Natural killer cell (primary cell): ENCODE results near the gene ADAMTS19. TPM values are rescaled to one million over a fixed set of nuclear protein-coding genes. Genes with fewer than 3 reads are reported as not detected.

ENCODE experiments used
- ATAC-seq, 3 donors: fragments of 150-1000 bp in 2 of 3; fragments of 200-7000 bp in 1 of 3; cut with Tn5 transposase; 1 replicate in 1 of 3; 2 replicates in 2 of 3; pipeline ENCODE4 v1.10.0; 2021; ENCODE audit warnings: mild to moderate bottlenecking in 2 of 3, moderate library complexity in 2 of 3
- DNase-seq, 2 donors: peaks; one replicate each; pipeline versions ENCODE4 v3.0.0 to v3.0.0-alpha.2; 2013 to 2021; ENCODE audit warnings: mixed read lengths in 1 of 2
- H3K27ac ChIP-seq: one replicate; pipeline ENCODE4 v1.5.1; 2013; ENCODE audit warnings: mild to moderate bottlenecking, low read length
- H3K27me3 ChIP-seq: one replicate; pipeline ENCODE4 v1.6.1; 2013; ENCODE audit warnings: low read length; ENCODE audit not compliant: control insufficient read depth, insufficient read depth
- H3K36me3 ChIP-seq: one replicate; pipeline ENCODE4 v1.6.1; 2013; ENCODE audit warnings: low read length; ENCODE audit not compliant: control insufficient read depth, insufficient read depth
- H3K4me1 ChIP-seq: one replicate; pipeline ENCODE4 v1.6.1; 2013; ENCODE audit warnings: low read length; ENCODE audit not compliant: control insufficient read depth, insufficient read depth
- H3K4me3 ChIP-seq: one replicate; pipeline ENCODE4 v1.5.1; 2013; ENCODE audit warnings: low read length
- H3K9me3 ChIP-seq: one replicate; pipeline ENCODE4 v1.6.1; 2013; ENCODE audit warnings: low read length; ENCODE audit not compliant: control insufficient read depth, insufficient read depth
- H3K27ac Mint-ChIP-seq, 2 donors: one replicate each; pipeline ENCODE4 v1.8.0; 2022; ENCODE audit warnings: mild to moderate bottlenecking in 2 of 2, mixed read lengths in 2 of 2, moderate library complexity in 1 of 2
- H3K27me3 Mint-ChIP-seq, 2 donors: one replicate each; pipeline ENCODE4 v1.8.0; 2022; ENCODE audit warnings: low read depth in 2 of 2, mixed read lengths in 2 of 2
- H3K36me3 Mint-ChIP-seq: one replicate; pipeline ENCODE4 v1.8.0; 2022; ENCODE audit warnings: mixed read lengths
- H3K4me1 Mint-ChIP-seq, 2 donors: one replicate each; pipeline ENCODE4 v1.8.0; 2022; ENCODE audit warnings: mixed read lengths in 2 of 2
- H3K4me3 Mint-ChIP-seq: one replicate; pipeline ENCODE4 v1.8.0; 2022; ENCODE audit warnings: mild to moderate bottlenecking, moderate library complexity, mixed read lengths
- H3K9me3 Mint-ChIP-seq, 2 donors: one replicate each; pipeline ENCODE4 v1.8.0; 2022; ENCODE audit warnings: mixed read lengths in 2 of 2
- CTCF ChIP-seq: fragments of 200-600 bp; IDR thresholded peaks from one replicate; pipeline ENCODE4 v1.8.0; 2022; ENCODE audit warnings: antibody characterized with exemption
- WGBS: methylation state at CpG from one replicate; pipeline ENCODE4 v1.1.7; 2013; ENCODE audit warnings: missing lambda C conversion rate; ENCODE audit not compliant: insufficient coverage; 5-methylcytosine and 5-hydroxymethylcytosine counted together
- intact Hi-C: fragments of 100-400 bp; cut with micrococcal nuclease; formaldehyde crosslinking; loops from one replicate; pipeline ENCODE4 v1.14.2; 2022
- total RNA-seq, 4 donors: library from RNA; stranded (reverse); fragments of 120-200 nt in 1 of 4; gene quantifications; one replicate each; pipeline versions ENCODE4 v1.2.3 to v1.2.4, GENCODE V29; 2013 to 2022

Gene ADAMTS19
- total RNA-seq, 3 donors from 2014 or later (not counting 1 experiment from before 2014, with no cell fraction given), result not detected

GRCh38 chr5:129639331-129639730, 179.2 kb downstream of the ADAMTS19 start:
- Mint-ChIP-seq H3K36me3 (no peaks in the 10 kb centered on the region), H3K27me3 (no peaks in the 10 kb centered on the region), H3K27ac (no peak overlapping the region), H3K4me1 (no peaks in the 10 kb centered on the region), H3K4me3 (no peak overlapping the region), H3K9me3 (peaks cover 5 to 17% of the 10 kb centered on the region in 2 donors)
- no peak overlapping the region for H3K27ac ChIP-seq
- no peaks in the 10 kb centered on the region for H3K9me3 ChIP-seq
- no peak for TF ChIP-seq CTCF
- no peaks in the 10 kb centered on the region for H3K36me3 ChIP-seq
- H3K4me1 ChIP-seq, result no peaks in the 10 kb centered on the region
- intact Hi-C loops, result no loop called here
- ATAC-seq (no peak), DNase-seq (no peak)
- H3K4me3 ChIP-seq, result no peak overlapping the region
- 80% methylated on average over 3 of the region's 4 CpGs for WGBS
- H3K27me3 ChIP-seq, result no peaks in the 10 kb centered on the region

GRCh38 chr5:129652349-129653056, 192.4 kb downstream of the ADAMTS19 start:
- Mint-ChIP-seq H3K9me3 (peaks cover 7 to 14% of the 10 kb centered on the region in 2 donors), H3K27ac (no peak overlapping the region), H3K4me1 (no peaks in the 10 kb centered on the region), H3K36me3 (no peaks in the 10 kb centered on the region), H3K4me3 (no peak overlapping the region), H3K27me3 (no peaks in the 10 kb centered on the region)
- H3K4me1 ChIP-seq, result no peaks in the 10 kb centered on the region
- H3K27ac ChIP-seq, result no peak overlapping the region
- DNase-seq, result no peak
- intact Hi-C loops, result no loop called here
- H3K4me3 ChIP-seq, result no peak overlapping the region
- WGBS, result 87% methylated on average over 2 of the region's 2 CpGs
- H3K9me3 ChIP-seq, result no peaks in the 10 kb centered on the region
- H3K27me3 ChIP-seq, result no peaks in the 10 kb centered on the region
- no peak for ATAC-seq
- no peak for TF ChIP-seq CTCF
- no peaks in the 10 kb centered on the region for H3K36me3 ChIP-seq

GRCh38 chr5:129653057-129653375, 192.9 kb downstream of the ADAMTS19 start:
- Mint-ChIP-seq H3K9me3 (peaks cover 7 to 15% of the 10 kb centered on the region in 2 donors), H3K27me3 (no peaks in the 10 kb centered on the region), H3K36me3 (no peaks in the 10 kb centered on the region), H3K4me3 (no peak overlapping the region), H3K4me1 (no peaks in the 10 kb centered on the region), H3K27ac (no peak overlapping the region)
- Histone ChIP-seq H3K9me3 (no peaks in the 10 kb centered on the region), H3K4me3 (no peak overlapping the region), H3K4me1 (no peaks in the 10 kb centered on the region), H3K36me3 (no peaks in the 10 kb centered on the region), H3K27ac (no peak overlapping the region), H3K27me3 (no peaks in the 10 kb centered on the region)
- ATAC-seq (no peak), DNase-seq (no peak)
- no peak for TF ChIP-seq CTCF
- intact Hi-C loops, result no loop called here
- WGBS, result no CpG with 5 or more reads among the region's 2 CpGs

- H3K36me3 Mint-ChIP-seq, result no peaks in the 10 kb centered on the region
- intact Hi-C loops, result no loop called here
- H3K27me3 Mint-ChIP-seq, result no peaks in the 10 kb centered on the region
- Histone ChIP-seq H3K27ac (no peak overlapping the region), H3K27me3 (no peaks in the 10 kb centered on the region), H3K4me1 (no peaks in the 10 kb centered on the region), H3K36me3 (no peaks in the 10 kb centered on the region), H3K9me3 (no peaks in the 10 kb centered on the region), H3K4me3 (no peak overlapping the region)
- 93% methylated on average over 4 of the region's 4 CpGs for WGBS
- H3K4me1 Mint-ChIP-seq, result no peaks in the 10 kb centered on the region
- H3K27ac Mint-ChIP-seq, result no peak overlapping the region
- DNase-seq (no peak), ATAC-seq (no peak)
- TF ChIP-seq CTCF, result no peak
- no peak overlapping the region for H3K4me3 Mint-ChIP-seq
- peaks cover 7 to 16% of the 10 kb centered on the region in 2 donors for H3K9me3 Mint-ChIP-seq
Observed at GRCh38 chr5:129653442-129653841, 193.3 kb downstream of the ADAMTS19 start.
